ENCODE data around the gene SIGLEC14. TPM values are rescaled to one million over a fixed set of nuclear protein-coding genes. Genes with fewer than 3 reads are reported as not detected.

The SIGLEC14 gene
- total RNA-seq, 4 donors from 2014 or later, result 0.69 to 3.5 (median 1.0) TPM; not detected in 1

- no peaks in the 10 kb centered on the region for H3K27me3 ChIP-seq
- TF ChIP-seq POLR2A (IDR thresholded peaks at IDR 0.05) (no peak), CTCF (IDR thresholded peaks at IDR 0.05) (no peak)
- H3K9me3 ChIP-seq, result no peaks in the 10 kb centered on the region
- no peaks in the 10 kb centered on the region for H3K4me1 ChIP-seq
- H3K36me3 ChIP-seq, result no peaks in the 10 kb centered on the region
- no peak overlapping the region for H3K27ac ChIP-seq
- intact Hi-C loops (cut with DNase I; ENCODE audit: low total_unique reads), result no loop called here
- H3K4me3 ChIP-seq, result no peak overlapping the region
- DNase-seq, result no peak
Measured at GRCh38 chr19:51644636-51645271, 1.9 kb downstream of the SIGLEC14 start.

GRCh38 chr19:51641648-51642047 is 5.0 kb downstream of the SIGLEC14 start:
- Histone ChIP-seq H3K4me3 (no peak overlapping the region), H3K4me1 (no peaks in the 10 kb centered on the region), H3K27me3 (no peaks in the 10 kb centered on the region), H3K9me3 (no peaks in the 10 kb centered on the region), H3K27ac (no peak overlapping the region), H3K36me3 (no peaks in the 10 kb centered on the region)
- intact Hi-C loops (cut with DNase I; ENCODE audit: low total_unique reads), result no loop called here
- no peak for DNase-seq
- TF ChIP-seq POLR2A (IDR thresholded peaks at IDR 0.05), result no peak
- TF ChIP-seq CTCF (IDR thresholded peaks at IDR 0.05), result no peak

GRCh38 chr19:51640386-51640785 is 6.2 kb downstream of the SIGLEC14 start:
- no peak for DNase-seq
- Histone ChIP-seq H3K9me3 (no peaks in the 10 kb centered on the region), H3K4me1 (no peaks in the 10 kb centered on the region), H3K27ac (no peak overlapping the region), H3K4me3 (no peak overlapping the region), H3K27me3 (no peaks in the 10 kb centered on the region), H3K36me3 (no peaks in the 10 kb centered on the region)
- intact Hi-C loops (cut with DNase I; ENCODE audit: low total_unique reads), result no loop called here
- TF ChIP-seq CTCF (IDR thresholded peaks at IDR 0.05) (no peak), POLR2A (IDR thresholded peaks at IDR 0.05) (no peak)

GRCh38 chr19:51639916-51640315 is 6.7 kb downstream of the SIGLEC14 start:
- no peak overlapping the region for H3K4me3 ChIP-seq
- intact Hi-C loops (cut with DNase I; ENCODE audit: low total_unique reads), result no loop called here
- H3K27me3 ChIP-seq, result no peaks in the 10 kb centered on the region
- H3K4me1 ChIP-seq, result no peaks in the 10 kb centered on the region
- no peak for DNase-seq
- TF ChIP-seq CTCF (IDR thresholded peaks at IDR 0.05), result no peak
- TF ChIP-seq POLR2A (IDR thresholded peaks at IDR 0.05), result no peak
- H3K36me3 ChIP-seq, result no peaks in the 10 kb centered on the region
- no peak overlapping the region for H3K27ac ChIP-seq
- no peaks in the 10 kb centered on the region for H3K9me3 ChIP-seq

GRCh38 chr19:51637362-51637978 is 9.2 kb downstream of the SIGLEC14 start:
- H3K27ac ChIP-seq, result no peak overlapping the region
- intact Hi-C loops (cut with DNase I; ENCODE audit: low total_unique reads), result no loop called here
- no peak overlapping the region for H3K4me3 ChIP-seq
- H3K4me1 ChIP-seq, result no peaks in the 10 kb centered on the region
- no peak for TF ChIP-seq POLR2A (IDR thresholded peaks at IDR 0.05)
- no peak for TF ChIP-seq CTCF (IDR thresholded peaks at IDR 0.05)
- H3K27me3 ChIP-seq, result no peaks in the 10 kb centered on the region
- no peak for DNase-seq
- no peaks in the 10 kb centered on the region for H3K36me3 ChIP-seq
- no peaks in the 10 kb centered on the region for H3K9me3 ChIP-seq
